Muscle layer of duodenum (tissue), 2 donors: ENCODE measurements around the gene VTI1B.
"Not testable (repeated sequence)": the region's sequence is repeated elsewhere in the genome, so short reads cannot be mapped to it uniquely, and the experiment has no call there.

Source experiments
- H3K27ac ChIP-seq: one replicate; pipeline ENCODE4 v1.7.0; 2013; ENCODE audit warnings: mild to moderate bottlenecking, low read length
- H3K27me3 ChIP-seq: one replicate; pipeline ENCODE4 v1.7.0; 2013; ENCODE audit warnings: low read depth, mild to moderate bottlenecking, control low read depth, low read length
- H3K36me3 ChIP-seq, 2 donors: one replicate each; pipeline ENCODE4 v1.7.0; 2013; ENCODE audit warnings: low read length in 2 of 2, control low read depth in 1 of 2, mild to moderate bottlenecking in 1 of 2; ENCODE audit not compliant: insufficient read depth in 2 of 2, control insufficient read depth in 1 of 2
- H3K4me1 ChIP-seq, 2 donors: one replicate each; pipeline ENCODE4 v1.7.0; 2013; ENCODE audit warnings: low read length in 2 of 2, mild to moderate bottlenecking in 2 of 2, control low read depth in 1 of 2, moderate library complexity in 1 of 2; ENCODE audit not compliant: insufficient read depth in 2 of 2, control insufficient read depth in 1 of 2
- H3K4me3 ChIP-seq, 2 donors: one replicate each; pipeline ENCODE4 v1.7.0; 2013; ENCODE audit warnings: low read length in 2 of 2, low read depth in 1 of 2, mild to moderate bottlenecking in 1 of 2
- H3K9me3 ChIP-seq, 2 donors: one replicate each; pipeline ENCODE4 v1.7.0; 2013; ENCODE audit warnings: low read length in 2 of 2, control low read depth in 1 of 2, mild to moderate bottlenecking in 1 of 2; ENCODE audit not compliant: control insufficient read depth in 1 of 2
- donor health status: healthy.

VTI1B gene

DNA sequence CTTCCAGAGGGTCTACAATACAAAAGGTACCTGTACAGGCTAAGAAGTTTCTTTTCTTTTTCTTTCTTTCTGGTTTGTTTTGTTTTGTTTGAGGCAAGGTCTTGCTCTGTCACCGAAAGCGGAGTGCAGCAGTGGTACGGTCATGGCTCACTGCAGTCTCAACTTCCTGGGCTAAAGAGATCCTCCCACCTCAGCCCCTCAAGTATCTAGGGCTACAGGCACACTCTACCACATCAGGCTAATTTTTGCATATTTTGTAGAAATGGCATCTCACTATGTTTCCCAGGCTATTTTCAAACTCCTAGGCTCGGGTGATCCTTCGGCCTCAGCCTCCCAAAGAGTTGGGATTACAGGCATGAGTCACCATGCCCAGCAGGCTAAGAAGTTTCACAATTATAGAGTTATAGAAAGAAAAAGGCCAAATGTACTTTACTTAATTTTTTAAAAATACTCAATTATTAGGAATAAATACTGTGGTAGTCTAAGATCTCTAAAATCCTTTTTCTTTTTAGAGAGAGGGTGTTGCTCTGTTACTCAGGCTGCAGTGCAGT lies 71.4 kb downstream of the VTI1B start:
- no peaks in the 10 kb centered on the region for H3K9me3 ChIP-seq
- H3K4me3 ChIP-seq = no peak overlapping the region
- no peaks in the 10 kb centered on the region for H3K36me3 ChIP-seq
- peaks cover 0 to 10% of the 10 kb centered on the region in 2 donors for H3K4me1 ChIP-seq
- no peak overlapping the region for H3K27ac ChIP-seq
- H3K27me3 ChIP-seq = no peaks in the 10 kb centered on the region

DNA sequence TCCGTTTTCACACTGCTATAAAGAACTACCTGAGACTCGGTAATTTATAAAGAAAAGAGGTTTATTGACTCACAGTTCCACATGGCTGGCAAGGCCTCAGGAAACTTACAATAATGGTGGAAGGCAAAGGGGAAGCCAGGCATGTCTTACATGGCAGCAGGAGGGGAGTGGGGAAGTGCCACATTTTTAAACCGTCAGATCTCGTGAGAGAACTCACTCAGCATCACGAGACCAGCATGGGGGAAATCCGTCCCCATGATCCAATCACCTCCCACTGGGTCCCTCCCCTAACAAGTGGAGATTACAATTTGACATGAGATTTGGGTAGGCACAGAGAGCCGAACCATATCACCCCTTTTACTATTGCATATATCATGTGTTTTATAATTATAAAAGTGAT lies 72.4 kb downstream of the VTI1B start:
- no peak overlapping the region for H3K27ac ChIP-seq
- H3K27me3 ChIP-seq = no peaks in the 10 kb centered on the region
- H3K4me3 ChIP-seq = no peak overlapping the region
- H3K9me3 ChIP-seq = no peaks in the 10 kb centered on the region
- H3K4me1 ChIP-seq = peaks cover 0 to 11% of the 10 kb centered on the region in 2 donors
- no peaks in the 10 kb centered on the region for H3K36me3 ChIP-seq

DNA sequence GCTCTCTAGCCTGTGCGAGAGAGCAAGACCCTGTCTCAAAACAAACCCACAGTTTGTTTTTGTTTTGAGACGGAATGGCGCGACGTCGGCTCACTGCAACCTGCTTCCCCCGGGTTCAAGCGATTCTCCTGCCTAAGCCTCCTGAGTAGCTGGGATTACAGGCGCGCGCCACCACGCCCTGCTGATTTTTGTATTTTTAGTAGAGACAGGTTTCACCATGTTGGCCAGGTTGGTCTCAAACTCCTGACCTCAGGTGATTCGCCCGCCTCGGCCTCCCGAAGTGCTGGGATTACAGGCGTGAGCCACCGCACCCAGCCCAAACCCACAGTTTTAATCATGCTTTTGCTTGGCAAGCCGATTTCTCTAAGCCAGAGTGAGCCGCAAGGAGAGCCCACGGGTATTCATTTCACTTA lies 73.9 kb downstream of the VTI1B start:
- not testable (repeated sequence) for H3K27me3 ChIP-seq, H3K9me3 ChIP-seq, H3K36me3 ChIP-seq, H3K27ac ChIP-seq
- peaks cover 0 to 11% of the 10 kb centered on the region in 2 donors for H3K4me1 ChIP-seq
- peak overlapping the region; percentile 91 to 94 for H3K4me3 ChIP-seq

DNA sequence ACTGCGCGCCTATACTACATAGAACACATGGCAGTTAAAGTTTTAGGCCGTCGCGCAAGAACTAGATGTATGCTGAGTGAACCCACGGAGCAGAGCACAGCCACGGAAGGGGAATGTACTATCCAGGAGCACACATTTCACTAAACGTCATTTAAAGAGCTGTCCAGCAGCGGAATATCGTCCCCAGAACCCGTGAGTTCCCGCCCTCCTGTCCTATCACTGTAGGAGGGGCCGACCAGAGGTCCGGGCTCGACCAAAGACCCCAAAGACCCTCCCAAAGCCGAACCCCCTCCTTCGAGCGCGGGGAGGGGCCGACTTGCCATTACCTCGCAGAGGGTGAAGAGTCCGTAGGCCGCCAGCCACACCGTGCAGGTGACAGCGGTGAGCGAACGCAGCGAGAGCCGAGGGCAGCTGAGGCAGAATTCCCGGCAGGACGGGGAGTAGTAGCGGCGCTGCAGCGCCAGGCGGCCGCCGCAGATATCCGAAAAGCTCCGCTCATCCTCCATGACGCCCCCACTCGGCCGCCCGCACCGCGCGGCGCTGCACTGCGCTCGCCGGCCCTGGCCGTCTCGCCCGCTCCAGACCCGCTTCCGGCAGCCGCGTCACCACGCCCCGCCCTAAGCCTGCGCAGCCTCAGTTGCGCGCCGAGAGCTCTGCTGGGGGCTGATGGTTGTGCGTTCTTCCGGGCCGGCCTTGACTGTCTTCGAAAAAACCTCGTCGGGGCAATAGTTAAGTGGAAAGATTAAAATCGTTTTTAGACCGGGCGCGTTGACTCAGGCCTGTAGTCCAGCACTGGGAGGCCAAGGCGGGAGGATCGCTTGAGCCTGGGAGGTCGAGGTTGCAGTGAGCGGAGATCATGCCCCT lies 74.5 kb downstream of the VTI1B start, which contains the start of gene PIGH:
Gene PIGH (minus strand): TSS at position 571 of the 864 bp plus-strand sequence. CDS start 65 bp downstream, at position 506.
- H3K4me1 ChIP-seq = peaks cover 0 to 11% of the 10 kb centered on the region in 2 donors
- H3K4me3 ChIP-seq = peak within 1 kb of the TSS; percentile 91 to 94
- no peaks in the 10 kb centered on the region for H3K27me3 ChIP-seq
- H3K36me3 ChIP-seq = peaks cover 0 to 5% of the 10 kb centered on the region in 2 donors
- no peaks in the 10 kb centered on the region for H3K9me3 ChIP-seq
- H3K27ac ChIP-seq = peak within 1 kb of the TSS; percentile 70
